GM18520 (cell line): ENCODE results near the gene ITPR3.

Experiments used
- ATAC-seq: cut with Tn5 transposase; IDR thresholded peaks from one replicate; pipeline ENCODE4 v1.9.1; 2021; ENCODE audit not compliant: unreplicated experiment

ITPR3 gene

DNA sequence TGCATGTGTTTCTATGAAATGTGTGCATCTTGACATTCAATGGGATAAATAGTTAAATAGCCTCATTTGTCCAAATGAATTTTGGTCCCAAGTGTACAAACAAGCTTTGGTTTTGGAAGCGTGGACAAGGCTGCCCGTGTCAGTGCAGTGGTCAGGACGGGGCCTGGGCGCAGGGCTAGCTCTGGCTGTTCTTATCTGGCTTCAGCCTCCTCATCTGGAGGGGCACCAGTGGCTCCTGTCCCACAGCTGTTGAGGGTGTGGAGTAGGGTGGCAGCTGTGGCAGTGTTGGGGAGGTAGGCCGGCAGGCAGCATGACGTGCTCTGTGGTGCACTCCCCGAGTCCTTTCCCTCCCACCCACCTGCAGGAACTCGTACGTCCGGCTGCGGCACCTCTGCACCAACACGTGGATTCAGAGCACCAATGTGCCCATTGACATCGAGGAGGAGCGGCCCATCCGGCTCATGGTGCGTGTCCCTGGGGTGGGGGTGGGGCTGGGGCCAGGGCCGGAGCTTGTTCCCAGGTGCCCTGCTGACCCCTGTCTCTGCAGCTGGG lies 43.5 kb downstream of the ITPR3 start:
- no peak for ATAC-seq

DNA sequence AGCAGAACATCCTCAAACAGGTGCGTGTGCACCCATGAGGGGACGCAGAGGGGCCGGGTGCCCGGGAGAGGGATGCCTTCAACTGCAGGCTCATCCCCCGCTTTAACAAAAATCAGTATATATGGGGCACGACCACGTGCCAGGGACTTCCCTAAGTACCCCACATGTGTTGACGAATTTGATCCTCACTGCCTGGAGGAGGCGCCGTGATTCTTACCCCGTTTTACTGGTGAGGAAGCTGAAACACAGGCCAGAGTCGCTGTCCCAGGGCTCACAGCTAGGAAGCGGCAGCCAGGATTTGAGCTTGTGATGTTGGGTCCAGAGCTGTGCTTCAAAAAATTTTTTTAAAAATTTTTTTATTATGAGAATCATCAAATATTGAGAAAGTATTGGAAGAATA lies 44.8 kb downstream of the ITPR3 start:
- ATAC-seq, result no peak

GRCh38 chr6:33667072-33667471 lies 46.0 kb downstream of the ITPR3 start:
- no peak for ATAC-seq

DNA sequence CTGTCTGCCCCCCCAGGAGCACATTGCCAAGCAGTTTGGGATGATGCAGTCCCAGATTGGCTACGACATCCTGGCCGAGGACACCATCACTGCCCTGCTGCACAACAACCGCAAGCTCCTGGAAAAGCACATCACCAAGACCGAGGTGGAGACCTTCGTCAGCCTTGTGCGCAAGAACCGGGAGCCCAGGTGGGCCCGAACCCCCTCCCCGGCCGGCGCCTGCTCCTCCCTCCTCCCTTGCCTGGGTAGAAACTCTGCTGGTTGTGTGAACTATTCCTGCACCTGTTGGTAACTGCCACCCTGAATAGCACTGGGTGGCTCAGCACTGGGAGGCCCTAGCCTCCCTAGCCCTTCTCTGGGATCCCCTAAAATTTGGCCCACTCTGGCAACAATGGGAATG lies 46.7 kb downstream of the ITPR3 start:
- no peak for ATAC-seq

DNA sequence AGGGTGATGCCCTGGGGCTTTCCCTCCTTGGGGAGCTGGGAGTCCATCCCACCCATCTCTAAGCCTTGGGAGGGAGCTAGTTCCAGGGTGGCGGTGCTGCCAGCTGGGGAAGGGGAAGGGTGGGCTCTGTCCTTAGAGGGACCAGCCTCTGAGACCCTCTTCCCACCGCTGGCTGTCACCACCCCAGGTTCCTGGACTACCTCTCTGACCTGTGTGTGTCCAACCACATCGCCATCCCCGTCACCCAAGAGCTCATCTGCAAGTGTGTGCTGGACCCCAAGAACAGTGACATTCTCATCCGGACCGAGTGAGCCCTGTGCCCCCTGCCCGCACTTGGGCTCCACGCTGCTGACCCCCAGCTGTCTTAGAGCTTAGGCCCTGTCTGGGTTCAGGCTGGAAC lies 47.2 kb downstream of the ITPR3 start:
- ATAC-seq, result no peak

GRCh38 chr6:33668914-33669313 lies 47.8 kb downstream of the ITPR3 start:
- ATAC-seq, result no peak

DNA sequence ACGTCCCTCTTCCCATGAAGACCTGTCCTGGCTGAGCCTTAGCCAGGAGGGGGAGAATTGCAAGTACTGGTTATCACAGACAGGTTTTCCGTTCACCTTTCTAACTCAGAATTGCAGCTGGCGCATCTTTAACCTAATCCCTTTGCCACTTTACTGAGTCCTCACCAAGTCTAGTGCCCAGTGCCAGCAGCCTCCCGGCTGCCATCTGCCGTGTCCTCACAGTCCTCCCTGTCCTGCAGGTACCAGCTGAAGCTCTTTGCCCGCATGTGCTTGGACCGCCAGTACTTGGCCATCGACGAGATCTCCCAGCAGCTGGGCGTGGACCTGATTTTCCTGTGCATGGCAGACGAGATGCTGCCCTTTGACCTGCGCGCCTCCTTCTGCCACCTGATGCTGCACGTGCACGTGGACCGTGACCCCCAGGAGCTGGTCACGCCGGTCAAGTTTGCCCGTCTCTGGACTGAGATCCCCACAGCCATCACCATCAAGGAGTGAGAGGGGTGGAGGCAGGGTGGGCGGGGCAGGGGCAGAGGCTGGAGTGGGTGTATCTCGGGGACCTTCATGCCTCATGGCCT lies 49.1 kb downstream of the ITPR3 start:
- no peak for ATAC-seq

DNA sequence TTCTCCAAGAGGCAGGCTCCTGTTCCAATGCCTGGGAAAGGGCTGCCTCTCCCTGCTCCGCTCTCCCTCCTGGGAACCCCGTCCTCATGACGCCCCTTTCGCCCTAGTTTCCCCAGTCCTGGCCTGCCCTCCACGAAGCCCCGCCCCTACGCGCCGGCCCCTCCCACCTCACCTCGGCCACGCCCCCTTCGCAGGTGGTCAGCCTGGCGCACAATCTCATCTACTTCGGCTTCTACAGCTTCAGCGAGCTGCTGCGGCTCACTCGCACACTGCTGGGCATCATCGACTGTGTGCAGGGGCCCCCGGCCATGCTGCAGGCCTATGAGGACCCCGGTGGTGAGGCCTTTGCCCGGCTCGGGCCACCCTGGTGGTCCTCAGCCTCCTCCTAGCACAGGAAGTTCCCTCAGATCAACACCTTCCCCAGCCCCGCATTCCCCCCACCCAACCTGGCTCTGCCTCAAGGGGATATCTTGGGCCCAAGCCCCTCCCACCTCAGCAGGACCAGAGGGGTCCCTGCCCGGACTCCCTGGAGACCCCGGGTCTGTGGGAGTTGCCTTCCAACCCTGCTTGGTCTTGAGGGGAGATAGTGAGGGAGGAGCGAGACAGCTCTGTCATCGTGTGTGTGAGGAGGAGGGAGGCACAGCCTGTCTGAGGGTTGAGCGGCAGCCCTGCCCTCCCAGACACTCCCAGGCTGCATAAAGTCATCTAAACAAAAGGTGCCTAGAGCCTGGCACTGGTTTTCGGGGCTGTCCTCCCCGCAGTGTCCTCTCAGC lies 50.0 kb downstream of the ITPR3 start:
- no peak for ATAC-seq

- ATAC-seq, result no peak
Measured at GRCh38 chr6:33671744-33672072, 50.6 kb downstream of the ITPR3 start.

- ATAC-seq, result no peak
Measured at GRCh38 chr6:33672808-33673207, 51.7 kb downstream of the ITPR3 start.

- no peak for ATAC-seq
Measured at GRCh38 chr6:33673851-33674250, 52.7 kb downstream of the ITPR3 start.

DNA sequence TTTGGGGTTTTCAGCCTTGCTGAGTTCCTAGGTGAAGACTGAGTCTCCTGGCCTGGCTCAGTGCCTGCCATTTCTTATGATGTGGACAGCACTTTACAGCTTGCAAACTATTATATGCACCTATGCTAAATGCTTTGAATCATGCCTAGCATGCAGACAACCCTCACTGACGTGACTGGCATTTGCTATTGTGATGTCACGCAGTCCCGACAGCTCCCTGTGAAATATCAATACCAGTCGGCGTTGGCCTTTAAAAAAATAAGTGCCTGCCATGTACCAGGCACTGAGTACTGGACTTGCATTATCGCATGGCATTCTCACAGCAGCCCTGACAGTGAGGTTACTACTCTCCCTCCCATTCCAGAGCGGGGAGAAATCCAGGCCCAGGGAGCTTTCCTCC lies 54.8 kb downstream of the ITPR3 start:
- no peak for ATAC-seq

DNA sequence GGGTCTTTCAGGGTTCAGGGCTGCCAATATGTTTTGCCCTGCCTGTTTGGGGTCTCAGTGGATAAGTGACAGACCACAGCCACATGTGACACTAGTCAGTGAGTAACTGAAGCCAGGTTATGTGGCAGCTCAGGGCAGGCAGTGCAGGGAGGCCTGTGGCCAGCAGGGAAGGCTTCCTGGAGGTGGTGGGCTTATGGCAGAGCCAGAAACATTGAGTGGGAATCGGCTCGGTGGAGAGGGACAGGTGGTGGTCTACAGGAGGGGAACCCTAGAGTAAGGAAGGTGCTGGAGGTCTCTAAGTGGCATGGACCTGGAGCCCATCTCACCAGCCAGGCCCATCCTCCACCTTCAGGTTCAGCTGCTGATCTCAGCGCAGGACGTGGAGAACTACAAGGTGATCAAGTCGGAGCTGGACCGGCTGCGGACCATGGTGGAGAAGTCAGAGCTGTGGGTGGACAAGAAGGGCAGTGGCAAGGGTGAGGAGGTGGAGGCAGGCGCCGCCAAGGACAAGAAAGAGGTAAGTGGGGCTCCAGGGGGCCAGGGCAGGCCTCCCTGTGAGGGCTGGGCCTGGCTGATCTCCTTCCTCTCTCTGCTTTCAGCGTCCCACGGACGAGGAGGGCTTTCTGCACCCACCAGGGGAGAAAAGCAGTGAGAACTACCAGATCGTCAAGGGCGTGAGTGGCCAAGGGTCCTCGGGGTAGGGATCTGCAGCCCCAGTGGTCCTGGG lies 55.5 kb downstream of the ITPR3 start:
- no peak for ATAC-seq

GRCh38 chr6:33677143-33677660 lies 56.1 kb downstream of the ITPR3 start:
- no peak for ATAC-seq

DNA sequence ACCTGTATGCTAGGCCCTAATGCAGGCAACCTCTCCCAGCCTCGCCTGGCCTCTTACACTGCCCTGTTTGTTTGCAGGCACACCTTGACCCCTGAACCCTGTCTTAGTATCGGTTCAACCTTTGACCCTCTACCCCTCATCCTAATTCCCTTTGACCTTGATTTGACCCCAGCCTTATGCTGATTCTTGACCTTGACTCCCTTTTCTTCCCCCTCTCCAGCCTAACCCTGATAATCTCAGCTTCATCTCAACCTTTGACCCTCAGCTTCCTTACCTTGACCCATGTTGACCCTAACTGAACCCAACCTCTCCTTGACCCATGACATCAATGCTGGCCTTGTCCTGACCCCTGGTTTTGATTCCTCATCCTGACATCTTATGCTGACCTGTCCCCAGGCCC lies 56.6 kb downstream of the ITPR3 start:
- ATAC-seq, result no peak

DNA sequence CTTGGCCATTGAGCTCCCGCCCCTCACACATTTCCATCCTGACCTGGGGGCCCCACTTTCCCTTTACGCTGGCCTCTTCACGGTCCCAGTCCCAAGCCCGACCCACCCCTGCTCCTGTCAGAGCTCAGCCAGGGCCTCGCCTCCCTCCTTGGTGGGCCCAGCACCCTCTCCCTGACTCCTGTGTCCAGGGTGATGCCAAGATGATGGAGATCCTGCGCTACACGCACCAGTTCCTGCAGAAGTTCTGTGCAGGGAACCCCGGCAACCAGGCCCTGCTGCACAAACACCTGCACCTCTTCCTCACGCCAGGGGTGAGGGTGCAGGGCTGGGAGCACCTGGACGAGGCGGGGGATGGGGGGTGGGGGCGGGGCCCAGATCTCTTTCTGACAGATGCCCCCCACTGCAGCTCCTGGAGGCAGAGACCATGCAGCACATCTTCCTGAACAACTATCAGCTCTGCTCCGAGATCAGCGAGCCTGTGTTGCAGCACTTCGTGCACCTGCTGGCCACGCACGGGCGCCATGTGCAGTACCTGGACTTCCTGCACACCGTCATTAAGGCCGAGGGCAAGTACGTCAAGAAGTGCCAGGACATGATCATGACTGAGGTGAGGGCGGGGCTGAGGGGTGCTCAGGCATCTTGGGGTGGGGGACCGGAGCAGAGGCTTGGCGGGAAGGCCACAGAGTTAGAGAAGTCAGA lies 57.3 kb downstream of the ITPR3 start:
- ATAC-seq, result no peak

- no peak for ATAC-seq
Measured at GRCh38 chr6:33678932-33679490, 57.9 kb downstream of the ITPR3 start.

GRCh38 chr6:33679761-33680160 lies 58.6 kb downstream of the ITPR3 start:
- ATAC-seq, result no peak

DNA sequence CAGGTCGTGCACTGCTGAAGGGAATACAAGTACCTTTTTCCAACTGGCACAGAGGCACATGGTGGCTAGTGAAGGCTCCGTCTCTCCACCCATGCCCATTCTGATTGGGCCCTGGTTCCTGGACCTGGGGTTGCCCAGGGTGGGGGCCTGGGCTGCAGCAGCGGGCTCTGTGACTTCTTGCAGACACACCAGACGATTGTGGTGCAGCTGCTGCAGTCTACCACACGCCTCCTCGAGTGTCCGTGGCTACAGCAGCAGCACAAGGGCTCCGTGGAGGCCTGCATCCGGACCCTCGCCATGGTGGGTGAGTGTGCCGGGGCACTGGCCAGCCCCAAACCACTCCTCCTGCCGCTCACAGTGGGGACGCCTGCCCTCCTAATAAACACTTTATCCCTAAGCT lies 61.2 kb downstream of the ITPR3 start:
- no peak for ATAC-seq

DNA sequence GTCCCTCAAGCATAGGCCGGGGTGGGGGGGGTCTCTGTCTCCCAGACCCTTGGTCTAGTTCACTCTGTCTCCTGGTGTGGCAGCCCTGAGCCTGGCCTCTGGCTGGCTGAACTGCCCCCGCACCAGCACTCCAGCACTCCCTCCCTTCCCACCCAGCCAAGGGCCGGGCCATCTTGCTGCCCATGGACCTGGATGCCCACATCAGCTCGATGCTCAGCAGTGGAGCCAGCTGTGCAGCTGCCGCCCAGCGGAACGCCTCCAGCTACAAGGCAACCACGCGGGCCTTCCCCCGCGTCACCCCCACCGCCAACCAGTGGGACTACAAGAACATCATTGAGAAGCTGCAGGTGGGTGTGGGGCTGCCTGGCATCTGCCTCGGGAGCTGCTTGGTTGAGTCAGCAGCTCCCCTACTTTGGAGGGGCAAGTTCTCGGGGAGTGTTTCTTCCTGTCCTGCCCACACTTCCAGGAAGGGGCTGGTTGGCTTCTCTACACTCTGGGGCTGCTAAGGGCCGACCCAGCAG lies 62.0 kb downstream of the ITPR3 start:
- no peak for ATAC-seq
